Lower lobe of right lung (tissue), 2 donors: ENCODE measurements around the gene MKX. TPM values are rescaled to one million over a fixed set of nuclear protein-coding genes. Genes with fewer than 3 reads are reported as not detected.
"Not testable (repeated sequence)": the region's sequence is repeated elsewhere in the genome, so short reads cannot be mapped to it uniquely, and the experiment has no call there.

ENCODE experiments used
- ATAC-seq, 2 donors: fragments of 200-7000 bp; cut with Tn5 transposase; one replicate each; pipeline ENCODE4 v1.9.1; 2020 to 2022; ENCODE audit warnings: mild to moderate bottlenecking in 2 of 2, moderate library complexity in 2 of 2
- DNase-seq: peaks from one replicate; pipeline ENCODE4 v3.0.0-alpha.2; 2020
- H3K27ac ChIP-seq: fragments of 200-600 bp; one replicate; pipeline ENCODE4 v1.8.0; 2022
- H3K27me3 ChIP-seq: fragments of 200-600 bp; one replicate; pipeline ENCODE4 v1.8.0; 2022; ENCODE audit warnings: low read depth
- H3K36me3 ChIP-seq: fragments of 200-600 bp; one replicate; pipeline ENCODE4 v1.8.0; 2022; ENCODE audit warnings: mild to moderate bottlenecking
- H3K4me1 ChIP-seq: fragments of 200-600 bp; one replicate; pipeline ENCODE4 v1.8.0; 2022
- H3K4me3 ChIP-seq: fragments of 200-600 bp; one replicate; pipeline ENCODE4 v1.8.0; 2022; ENCODE audit warnings: mild to moderate bottlenecking
- H3K9me3 ChIP-seq: fragments of 200-600 bp; one replicate; pipeline ENCODE4 v1.8.0; 2022
- intact Hi-C: fragments of 100-400 bp; cut with DNase I; formaldehyde crosslinking; loops from one replicate; pipeline ENCODE4 v1.11.0; 2022
- total RNA-seq: library from RNA; stranded (reverse); fragmentation: NEBNext Ultra II Directional; extraction: Animal tissue kit (Norgen Biotek cat#: 25700); gene quantifications from one replicate; pipeline ENCODE4 v1.2.1, GENCODE V29; 2021
- TF ChIP-seq, protein P1 (sequence below): fragments of 200-600 bp; IDR thresholded peaks from one replicate; pipeline ENCODE4 v1.8.0; 2022; ENCODE audit warnings: antibody characterized with exemption, mild to moderate bottlenecking
- donor health status: DM: no; HTN: yes; CAD: no; lungs with severe emphysema.

Gene MKX
- total RNA-seq, 1 donor from 2014 or later: 1.6 TPM

DNA sequence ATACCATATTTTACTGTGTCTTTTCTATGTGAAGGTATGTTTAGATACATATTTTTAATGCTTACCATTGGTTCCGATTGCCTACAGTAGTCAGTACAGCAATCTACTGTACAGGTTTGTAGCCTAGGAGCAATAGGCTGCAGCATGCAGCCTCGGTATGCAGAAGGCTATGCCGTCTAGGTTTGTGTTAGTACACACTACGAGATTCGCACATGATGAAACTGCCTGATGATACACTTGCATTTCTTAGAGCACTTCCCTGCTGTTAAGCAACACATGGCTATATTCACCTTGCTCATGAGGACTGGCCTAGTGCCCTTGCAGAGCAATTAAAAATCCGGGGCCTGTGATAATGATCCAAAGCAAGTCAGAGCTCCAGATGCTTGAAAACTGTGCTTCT, 62.4 kb downstream of the MKX start:
- no peaks in the 10 kb centered on the region for H3K27me3 ChIP-seq
- intact Hi-C loops: no loop called here
- H3K36me3 ChIP-seq: no peaks in the 10 kb centered on the region
- ATAC-seq: no peak
- TF ChIP-seq, protein P1, sequence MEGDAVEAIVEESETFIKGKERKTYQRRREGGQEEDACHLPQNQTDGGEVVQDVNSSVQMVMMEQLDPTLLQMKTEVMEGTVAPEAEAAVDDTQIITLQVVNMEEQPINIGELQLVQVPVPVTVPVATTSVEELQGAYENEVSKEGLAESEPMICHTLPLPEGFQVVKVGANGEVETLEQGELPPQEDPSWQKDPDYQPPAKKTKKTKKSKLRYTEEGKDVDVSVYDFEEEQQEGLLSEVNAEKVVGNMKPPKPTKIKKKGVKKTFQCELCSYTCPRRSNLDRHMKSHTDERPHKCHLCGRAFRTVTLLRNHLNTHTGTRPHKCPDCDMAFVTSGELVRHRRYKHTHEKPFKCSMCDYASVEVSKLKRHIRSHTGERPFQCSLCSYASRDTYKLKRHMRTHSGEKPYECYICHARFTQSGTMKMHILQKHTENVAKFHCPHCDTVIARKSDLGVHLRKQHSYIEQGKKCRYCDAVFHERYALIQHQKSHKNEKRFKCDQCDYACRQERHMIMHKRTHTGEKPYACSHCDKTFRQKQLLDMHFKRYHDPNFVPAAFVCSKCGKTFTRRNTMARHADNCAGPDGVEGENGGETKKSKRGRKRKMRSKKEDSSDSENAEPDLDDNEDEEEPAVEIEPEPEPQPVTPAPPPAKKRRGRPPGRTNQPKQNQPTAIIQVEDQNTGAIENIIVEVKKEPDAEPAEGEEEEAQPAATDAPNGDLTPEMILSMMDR: no peak
- no peak overlapping the region for H3K27ac ChIP-seq
- no peaks in the 10 kb centered on the region for H3K4me1 ChIP-seq
- no peak for DNase-seq
- H3K9me3 ChIP-seq: no peaks in the 10 kb centered on the region
- H3K4me3 ChIP-seq: no peak overlapping the region

DNA sequence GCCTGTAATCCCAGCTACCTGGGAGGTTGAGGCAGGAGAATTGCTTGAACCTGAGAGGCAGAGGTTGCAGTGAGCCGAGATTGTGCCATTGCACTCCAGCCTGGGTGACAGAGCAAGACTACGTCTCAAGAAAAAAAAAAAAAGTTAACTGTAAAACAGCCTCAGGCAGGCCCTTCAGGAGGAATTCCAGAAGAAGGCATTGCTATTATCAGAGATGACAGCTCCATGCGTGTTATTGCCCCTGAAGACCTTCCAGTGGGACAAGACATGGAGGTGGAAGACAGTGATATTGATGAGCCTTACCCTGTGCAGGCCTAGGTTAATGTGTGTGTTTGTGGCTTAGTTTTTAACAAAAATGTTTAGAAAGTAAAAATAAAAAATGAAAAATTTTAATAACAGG, 63.8 kb downstream of the MKX start:
- H3K4me3 ChIP-seq, H3K9me3 ChIP-seq, H3K4me1 ChIP-seq, ATAC-seq, H3K27me3 ChIP-seq, H3K27ac ChIP-seq, DNase-seq, intact Hi-C loops, H3K36me3 ChIP-seq: not testable (repeated sequence)

DNA sequence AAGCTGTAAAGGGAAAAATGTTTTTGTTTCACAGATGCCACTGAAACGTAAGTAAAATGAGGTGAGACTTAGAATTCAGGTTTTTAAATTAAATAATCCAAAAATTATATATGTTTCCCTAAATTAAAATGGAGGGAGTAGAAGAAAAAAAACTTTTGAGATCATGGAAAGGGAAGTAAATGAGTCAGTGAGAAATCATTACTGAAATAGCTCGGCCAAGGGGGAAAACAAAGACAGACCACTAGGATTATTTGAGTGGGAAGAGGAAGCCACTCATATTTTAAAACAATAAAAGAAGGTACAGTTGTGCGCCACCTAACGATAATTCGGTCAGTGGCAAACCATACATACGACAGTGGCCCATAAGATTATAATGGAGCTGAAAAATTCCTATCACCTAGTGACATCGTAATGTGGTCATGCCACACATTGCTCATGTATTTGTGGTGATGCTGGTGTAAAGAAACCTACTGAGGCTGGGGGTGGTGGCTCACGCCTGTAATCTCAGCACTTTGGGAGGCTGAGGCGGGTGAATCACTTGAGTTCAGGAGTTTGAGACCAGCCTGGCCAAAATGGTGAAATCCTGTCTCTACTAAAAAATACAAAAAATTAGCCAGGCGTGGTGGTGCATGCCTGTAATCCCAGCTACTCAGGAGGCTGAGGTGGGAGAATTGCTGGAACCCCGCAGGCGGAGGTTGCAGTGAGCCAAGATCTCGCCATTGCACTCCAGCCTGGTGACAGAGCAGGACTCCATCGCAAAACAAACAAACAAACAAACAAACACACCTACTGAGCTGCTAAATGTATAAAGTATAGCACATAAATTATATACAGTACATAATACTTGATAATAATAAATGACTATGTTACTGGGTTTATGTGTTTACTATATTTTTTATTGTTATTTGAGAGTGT, 64.7 kb downstream of the MKX start:
- intact Hi-C loops: no loop called here
- no peaks in the 10 kb centered on the region for H3K9me3 ChIP-seq
- no peak overlapping the region for H3K27ac ChIP-seq
- H3K4me1 ChIP-seq: no peaks in the 10 kb centered on the region
- H3K4me3 ChIP-seq: no peak overlapping the region
- DNase-seq (no peak), ATAC-seq (no peak)
- TF ChIP-seq, protein P1: no peak
- no peaks in the 10 kb centered on the region for H3K27me3 ChIP-seq
- no peaks in the 10 kb centered on the region for H3K36me3 ChIP-seq

DNA sequence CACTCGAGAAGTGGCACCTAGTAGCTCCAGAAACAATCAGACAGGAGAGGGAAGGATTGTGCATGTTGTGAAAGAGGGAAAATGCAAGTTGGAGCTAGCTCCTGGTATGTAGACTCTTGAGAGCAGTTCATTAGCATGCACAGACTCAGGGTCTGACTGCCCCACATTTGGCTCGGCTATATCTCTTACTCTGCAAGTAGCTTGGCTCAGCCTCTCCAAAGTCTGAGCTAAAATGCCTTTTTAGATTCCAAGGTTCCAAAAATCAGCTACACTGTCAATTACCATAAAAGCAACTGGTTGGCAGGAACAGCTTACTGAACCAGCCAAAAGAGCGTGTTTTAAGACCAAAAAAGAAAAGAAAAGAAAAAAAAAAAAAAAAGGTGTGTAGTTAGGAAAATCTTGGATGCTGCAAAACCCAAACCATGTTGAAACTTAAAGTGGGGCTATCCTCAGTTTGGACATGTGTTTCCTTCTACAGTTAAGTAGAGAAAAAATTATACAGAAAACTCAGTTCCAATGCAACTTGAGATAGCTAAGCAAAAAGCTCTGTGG, 65.5 kb downstream of the MKX start:
- DNase-seq (no peak), ATAC-seq (peak in 1 of 2 donors; percentile 27)
- H3K9me3 ChIP-seq: no peaks in the 10 kb centered on the region
- H3K36me3 ChIP-seq: no peaks in the 10 kb centered on the region
- TF ChIP-seq, protein P1: no peak
- no peaks in the 10 kb centered on the region for H3K27me3 ChIP-seq
- intact Hi-C loops: no loop called here
- H3K4me3 ChIP-seq: no peak overlapping the region
- no peak overlapping the region for H3K27ac ChIP-seq
- H3K4me1 ChIP-seq: no peaks in the 10 kb centered on the region

DNA sequence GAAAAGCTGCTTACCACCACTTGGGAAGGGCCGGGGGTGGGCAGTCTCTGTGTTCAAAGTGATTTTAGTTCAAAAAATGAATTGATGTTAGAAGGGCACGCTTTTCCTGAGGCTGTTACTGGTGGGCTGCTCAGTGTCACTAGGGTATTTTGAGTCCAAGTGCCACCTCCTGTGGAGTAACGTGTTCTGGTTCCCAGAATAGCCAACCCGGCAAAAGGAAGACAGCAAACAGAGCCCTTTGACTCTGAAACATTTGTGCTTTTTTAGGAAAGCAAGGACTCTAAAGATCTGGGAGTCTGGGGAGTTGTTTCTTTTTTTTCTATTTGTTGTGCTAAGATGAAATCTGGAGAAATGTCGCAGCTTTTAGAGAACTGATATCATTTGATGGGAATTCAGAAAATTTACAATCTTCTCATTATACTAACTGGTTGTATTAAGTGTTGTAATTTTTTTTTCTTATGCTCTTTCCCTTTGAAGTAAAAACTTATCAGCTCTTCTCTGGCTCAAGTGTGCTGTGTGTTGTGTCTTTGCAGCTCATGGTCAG, 66.2 kb downstream of the MKX start:
- H3K27ac ChIP-seq: no peak overlapping the region
- no peaks in the 10 kb centered on the region for H3K27me3 ChIP-seq
- no peak overlapping the region for H3K4me3 ChIP-seq
- intact Hi-C loops: no loop called here
- ATAC-seq (no peak), DNase-seq (no peak)
- H3K9me3 ChIP-seq: no peaks in the 10 kb centered on the region
- TF ChIP-seq, protein P1: no peak
- H3K36me3 ChIP-seq: no peaks in the 10 kb centered on the region
- no peaks in the 10 kb centered on the region for H3K4me1 ChIP-seq

DNA sequence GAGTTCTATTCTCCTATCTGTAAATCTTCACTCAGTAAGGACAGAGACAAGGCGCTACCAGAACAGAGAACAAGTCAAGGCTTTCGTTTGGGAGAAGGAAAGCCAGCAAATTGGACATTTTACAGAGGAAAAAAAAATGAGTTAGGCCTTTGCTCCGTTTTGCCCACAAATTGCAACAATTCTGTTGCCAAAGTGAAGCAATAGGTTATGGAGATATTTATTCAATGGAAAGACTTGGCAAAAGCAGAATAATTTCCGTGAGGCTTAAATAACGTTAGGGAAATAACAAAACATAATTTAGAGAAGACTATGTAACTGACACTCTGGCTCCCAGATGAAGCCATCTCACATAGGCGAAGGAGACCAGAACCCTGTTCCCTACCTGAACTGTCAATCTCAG, 67.5 kb downstream of the MKX start:
- ATAC-seq (no peak), DNase-seq (no peak)
- Histone ChIP-seq H3K4me1 (no peaks in the 10 kb centered on the region), H3K27ac (no peak overlapping the region), H3K9me3 (no peaks in the 10 kb centered on the region), H3K36me3 (no peaks in the 10 kb centered on the region), H3K4me3 (no peak overlapping the region), H3K27me3 (no peaks in the 10 kb centered on the region)
- TF ChIP-seq, protein P1: no peak
- intact Hi-C loops: no loop called here
